ENCODE data around the gene SSBP3.
"Not testable (repeated sequence)": the region's sequence is repeated elsewhere in the genome, so short reads cannot be mapped to it uniquely, and the experiment has no call there.

SSBP3 gene

DNA sequence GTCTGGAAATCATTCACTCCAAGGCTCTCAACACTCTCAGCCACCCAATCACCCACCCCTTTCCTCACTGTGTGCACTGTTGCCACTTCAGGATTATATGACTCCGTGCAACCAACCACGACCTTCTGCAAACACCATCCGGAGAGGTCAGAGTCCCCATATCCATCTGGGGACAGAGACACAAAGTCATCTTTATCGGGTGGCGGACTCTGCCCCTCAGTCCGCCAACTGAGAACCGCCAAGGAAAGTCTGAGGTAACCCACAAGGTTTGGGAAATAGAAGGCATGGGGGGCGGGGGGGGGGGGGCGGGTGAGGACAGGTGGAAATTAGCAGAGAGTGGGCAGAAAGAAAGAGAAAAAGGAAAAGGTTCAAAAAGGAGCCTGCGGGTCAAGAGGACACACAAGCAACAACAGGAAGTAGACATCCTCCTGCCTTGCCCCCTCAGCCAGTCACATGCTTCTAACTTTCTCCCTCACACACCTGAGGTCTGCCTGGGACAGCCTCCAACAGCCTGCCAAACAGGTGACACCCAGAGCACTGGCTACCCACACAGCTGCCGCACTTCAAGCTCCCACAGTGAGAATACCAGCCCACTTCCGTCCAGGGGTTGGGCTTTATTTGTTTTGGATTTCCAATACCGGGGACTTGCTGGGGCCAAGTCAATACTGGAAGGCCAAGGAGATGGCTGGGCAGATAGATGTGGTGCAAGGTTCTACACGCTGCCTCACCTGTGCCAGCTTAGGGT, 58.1 kb downstream of the SSBP3 start:
- Histone ChIP-seq H3K9ac (ENCODE audit: low read length) (no peak overlapping the region), H3K4me3 (ENCODE audit: low read length) (no peak overlapping the region), H3K27me3 (ENCODE audit: control insufficient read depth, insufficient read depth, low read length) (no peaks in the 10 kb centered on the region), H3K4me1 (ENCODE audit: control insufficient read depth, insufficient read depth, low read length) (peaks cover 13% of the 10 kb centered on the region), H3K27ac (ENCODE audit: low read depth, low read length) (no peak overlapping the region), H3K36me3 (ENCODE audit: control insufficient read depth, insufficient read depth, low read length) (no peaks in the 10 kb centered on the region)

- no peak overlapping the region for H3K27ac ChIP-seq (ENCODE audit: low read depth, low read length)
- H3K4me3 ChIP-seq (ENCODE audit: low read length), result no peak overlapping the region
- H3K36me3 ChIP-seq (ENCODE audit: control insufficient read depth, insufficient read depth, low read length), result no peaks in the 10 kb centered on the region
- H3K4me1 ChIP-seq (ENCODE audit: control insufficient read depth, insufficient read depth, low read length), result peaks cover 15% of the 10 kb centered on the region
- H3K9ac ChIP-seq (ENCODE audit: low read length), result no peak overlapping the region
- H3K27me3 ChIP-seq (ENCODE audit: control insufficient read depth, insufficient read depth, low read length), result no peaks in the 10 kb centered on the region
These were observed 58.8 kb downstream of the SSBP3 start for GRCh38 chr1:54347261-54347954.

DNA sequence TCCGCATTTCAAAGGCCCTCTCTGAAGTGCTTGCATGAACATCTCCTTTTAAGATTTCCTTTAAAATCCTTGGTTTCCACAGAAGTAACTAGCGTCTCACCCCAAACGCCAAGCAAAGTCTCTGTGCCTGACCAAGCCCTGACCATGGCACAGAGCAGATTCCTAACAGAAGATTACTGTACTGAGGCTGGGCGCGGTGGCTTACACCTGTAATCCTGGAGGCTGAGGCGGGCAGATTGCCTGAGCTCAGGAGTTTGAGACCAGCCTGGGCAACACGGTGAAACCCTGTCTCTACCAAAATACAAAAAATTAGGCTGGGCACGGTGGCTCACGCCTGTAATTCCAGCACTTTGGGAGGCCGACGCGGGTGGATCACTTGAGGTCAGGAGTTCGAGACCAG, 60.6 kb downstream of the SSBP3 start:
- H3K4me1 ChIP-seq (ENCODE audit: control insufficient read depth, insufficient read depth, low read length), result peaks cover 15% of the 10 kb centered on the region
- H3K36me3 ChIP-seq (ENCODE audit: control insufficient read depth, insufficient read depth, low read length); H3K27ac ChIP-seq (ENCODE audit: low read depth, low read length); H3K9ac ChIP-seq (ENCODE audit: low read length); H3K4me3 ChIP-seq (ENCODE audit: low read length); H3K27me3 ChIP-seq (ENCODE audit: control insufficient read depth, insufficient read depth, low read length): not testable (repeated sequence)

DNA sequence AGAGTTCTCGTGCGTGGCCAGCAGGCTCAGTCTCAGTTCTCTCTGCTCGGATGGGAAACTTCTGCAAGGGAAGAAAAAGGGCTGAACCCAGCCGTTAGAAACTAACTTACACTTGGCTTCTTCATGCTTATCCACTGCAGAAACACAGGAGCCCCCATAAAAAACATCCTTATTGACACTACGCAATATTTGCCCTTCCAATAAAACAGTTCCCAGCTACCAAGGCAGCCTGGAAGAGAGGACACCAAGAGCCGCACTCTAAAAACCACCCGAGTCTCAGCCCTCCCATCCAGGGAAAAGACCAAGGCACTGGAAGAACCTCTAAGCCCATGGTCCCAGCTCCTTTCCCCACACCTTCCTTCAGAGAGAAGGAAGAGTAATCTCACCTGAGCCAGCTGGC, 61.1 kb downstream of the SSBP3 start:
- no peak overlapping the region for H3K4me3 ChIP-seq (ENCODE audit: low read length)
- H3K9ac ChIP-seq (ENCODE audit: low read length), result no peak overlapping the region
- H3K27ac ChIP-seq (ENCODE audit: low read depth, low read length), result no peak overlapping the region
- H3K36me3 ChIP-seq (ENCODE audit: control insufficient read depth, insufficient read depth, low read length), result no peaks in the 10 kb centered on the region
- no peaks in the 10 kb centered on the region for H3K27me3 ChIP-seq (ENCODE audit: control insufficient read depth, insufficient read depth, low read length)
- peaks cover 11% of the 10 kb centered on the region for H3K4me1 ChIP-seq (ENCODE audit: control insufficient read depth, insufficient read depth, low read length)

- Histone ChIP-seq H3K27me3 (ENCODE audit: control insufficient read depth, insufficient read depth, low read length) (no peaks in the 10 kb centered on the region), H3K4me3 (ENCODE audit: low read length) (no peak overlapping the region), H3K36me3 (ENCODE audit: control insufficient read depth, insufficient read depth, low read length) (no peaks in the 10 kb centered on the region), H3K9ac (ENCODE audit: low read length) (no peak overlapping the region), H3K27ac (ENCODE audit: low read depth, low read length) (no peak overlapping the region), H3K4me1 (ENCODE audit: control insufficient read depth, insufficient read depth, low read length) (peaks cover 6% of the 10 kb centered on the region)
These were observed 63.2 kb downstream of the SSBP3 start for GRCh38 chr1:54342742-54343687.

DNA sequence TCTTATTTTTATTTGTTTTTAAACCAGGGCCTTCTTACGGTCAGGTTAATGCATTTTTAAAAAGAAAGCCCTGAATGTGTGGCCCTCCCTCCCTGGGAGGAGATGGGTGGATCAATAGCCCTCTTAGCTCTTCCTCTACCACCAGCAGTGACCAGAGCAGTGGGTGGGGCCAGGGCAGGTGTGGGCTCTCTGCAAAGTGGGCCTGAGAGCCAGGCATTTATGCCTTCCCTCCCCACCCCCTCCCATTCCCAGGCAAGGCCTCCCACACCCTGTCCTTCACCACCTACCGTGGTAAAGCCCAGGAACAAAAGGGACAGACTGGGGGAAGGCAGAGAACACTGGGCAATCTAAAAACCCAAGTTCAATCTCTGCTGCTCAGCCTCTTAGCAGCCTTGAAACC, 63.9 kb downstream of the SSBP3 start:
- no peak overlapping the region for H3K4me3 ChIP-seq (ENCODE audit: low read length)
- no peak overlapping the region for H3K9ac ChIP-seq (ENCODE audit: low read length)
- no peak overlapping the region for H3K27ac ChIP-seq (ENCODE audit: low read depth, low read length)

DNA sequence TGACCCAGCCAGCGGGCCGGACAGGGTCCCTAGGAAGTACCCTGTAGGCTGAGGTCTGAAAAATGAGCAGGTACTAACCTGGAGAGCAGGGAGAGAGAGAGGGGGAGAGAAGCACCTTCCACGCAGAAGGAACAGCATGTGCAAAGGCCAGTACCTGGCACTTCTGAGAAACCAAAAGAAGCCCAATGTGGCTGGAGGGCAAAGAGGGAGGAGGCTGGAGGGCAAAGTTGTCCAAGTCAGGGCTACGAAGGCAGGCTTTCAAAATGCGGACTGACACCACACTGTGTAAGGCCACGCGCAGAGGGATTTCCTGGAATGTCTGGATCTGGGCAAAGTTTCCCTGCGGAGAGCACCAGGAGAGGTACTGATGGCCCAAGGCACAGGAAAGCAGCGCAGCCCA, 64.4 kb downstream of the SSBP3 start:
- Histone ChIP-seq H3K27ac (ENCODE audit: low read depth, low read length) (no peak overlapping the region), H3K9ac (ENCODE audit: low read length) (no peak overlapping the region), H3K27me3 (ENCODE audit: control insufficient read depth, insufficient read depth, low read length) (no peaks in the 10 kb centered on the region), H3K4me1 (ENCODE audit: control insufficient read depth, insufficient read depth, low read length) (peaks cover 10% of the 10 kb centered on the region), H3K36me3 (ENCODE audit: control insufficient read depth, insufficient read depth, low read length) (no peaks in the 10 kb centered on the region), H3K4me3 (ENCODE audit: low read length) (no peak overlapping the region)

More for the DNA sequence above, 63.9 kb downstream of the SSBP3 start:
- Histone ChIP-seq H3K4me1 (ENCODE audit: control insufficient read depth, insufficient read depth, low read length) (peaks cover 8% of the 10 kb centered on the region), H3K27me3 (ENCODE audit: control insufficient read depth, insufficient read depth, low read length) (no peaks in the 10 kb centered on the region), H3K36me3 (ENCODE audit: control insufficient read depth, insufficient read depth, low read length) (no peaks in the 10 kb centered on the region)

DNA sequence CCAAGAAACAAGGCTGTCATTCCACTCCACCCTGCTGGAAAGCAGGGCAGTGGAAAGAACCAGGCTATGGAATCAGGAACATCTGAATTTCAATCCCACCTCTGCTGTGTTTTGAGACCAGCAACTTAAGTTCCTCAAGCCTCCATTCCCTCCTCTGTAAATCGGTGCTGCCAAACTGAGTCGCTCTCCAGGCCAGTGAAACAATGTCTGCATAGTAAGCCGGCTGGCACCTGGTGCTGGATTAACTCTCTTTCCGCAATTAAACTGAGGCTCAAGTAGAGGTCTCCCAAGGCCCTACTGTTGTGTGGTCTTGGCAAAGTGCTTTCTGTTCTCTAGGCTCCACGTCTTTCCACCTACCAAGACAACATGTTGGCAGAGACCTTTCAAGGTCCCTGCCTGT, 65.3 kb downstream of the SSBP3 start:
- no peak overlapping the region for H3K4me3 ChIP-seq (ENCODE audit: low read length)
- H3K36me3 ChIP-seq (ENCODE audit: control insufficient read depth, insufficient read depth, low read length), result no peaks in the 10 kb centered on the region
- H3K27ac ChIP-seq (ENCODE audit: low read depth, low read length), result no peak overlapping the region
- H3K4me1 ChIP-seq (ENCODE audit: control insufficient read depth, insufficient read depth, low read length), result peaks cover 19% of the 10 kb centered on the region
- no peaks in the 10 kb centered on the region for H3K27me3 ChIP-seq (ENCODE audit: control insufficient read depth, insufficient read depth, low read length)
- H3K9ac ChIP-seq (ENCODE audit: low read length), result no peak overlapping the region

DNA sequence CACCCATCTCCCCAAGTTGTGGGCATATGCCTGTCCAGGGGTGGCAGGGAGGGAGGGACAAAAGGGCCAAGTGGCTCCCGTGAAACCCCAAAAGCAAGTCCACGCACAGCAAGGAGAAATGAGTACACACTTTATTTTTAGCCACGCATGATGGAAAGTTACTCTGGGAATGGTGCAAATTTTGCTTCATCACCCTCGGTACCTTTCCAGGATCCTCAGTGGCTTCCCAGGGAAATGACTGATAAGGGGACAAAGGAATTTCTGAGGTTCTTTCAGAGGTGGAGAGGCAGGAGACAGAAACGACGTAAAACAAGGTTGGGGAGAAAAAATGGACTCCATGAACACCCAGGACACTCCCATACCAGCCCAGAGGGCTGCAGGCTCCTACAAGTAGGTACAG, 65.8 kb downstream of the SSBP3 start:
- Histone ChIP-seq H3K9ac (ENCODE audit: low read length) (no peak overlapping the region), H3K27ac (ENCODE audit: low read depth, low read length) (no peak overlapping the region)

DNA sequence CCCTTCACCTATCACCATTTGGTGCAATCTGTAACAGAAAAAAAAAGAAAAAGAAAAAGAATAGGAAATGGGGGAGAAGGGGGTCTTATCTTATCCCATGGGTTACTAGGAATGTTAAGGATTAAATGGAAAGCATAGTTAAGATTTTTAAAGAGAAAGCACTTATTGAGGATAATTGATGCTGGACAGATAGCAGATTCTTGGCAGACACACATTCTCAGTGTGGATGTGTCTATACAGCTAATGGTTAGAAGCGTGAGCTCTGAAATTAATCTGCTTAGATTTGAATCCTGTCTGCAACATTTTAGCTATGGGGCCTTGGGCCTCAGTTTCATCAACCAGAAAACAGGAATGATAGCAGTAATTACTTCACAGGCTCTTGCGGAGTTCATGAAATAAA, 67.1 kb downstream of the SSBP3 start:
- Histone ChIP-seq H3K27ac (ENCODE audit: low read depth, low read length) (no peak overlapping the region), H3K9ac (ENCODE audit: low read length) (no peak overlapping the region), H3K36me3 (ENCODE audit: control insufficient read depth, insufficient read depth, low read length) (no peaks in the 10 kb centered on the region), H3K27me3 (ENCODE audit: control insufficient read depth, insufficient read depth, low read length) (no peaks in the 10 kb centered on the region), H3K4me1 (ENCODE audit: control insufficient read depth, insufficient read depth, low read length) (peaks cover 35% of the 10 kb centered on the region), H3K4me3 (ENCODE audit: low read length) (no peak overlapping the region)

More for the DNA sequence above, 65.8 kb downstream of the SSBP3 start:
- no peaks in the 10 kb centered on the region for H3K36me3 ChIP-seq (ENCODE audit: control insufficient read depth, insufficient read depth, low read length)
- peaks cover 23% of the 10 kb centered on the region for H3K4me1 ChIP-seq (ENCODE audit: control insufficient read depth, insufficient read depth, low read length)
- H3K27me3 ChIP-seq (ENCODE audit: control insufficient read depth, insufficient read depth, low read length), result no peaks in the 10 kb centered on the region
- H3K4me3 ChIP-seq (ENCODE audit: low read length), result no peak overlapping the region

GRCh38 chr1:54338464-54338863, 67.7 kb downstream of the SSBP3 start:
- no peaks in the 10 kb centered on the region for H3K36me3 ChIP-seq (ENCODE audit: control insufficient read depth, insufficient read depth, low read length)
- H3K9ac ChIP-seq (ENCODE audit: low read length), result no peak overlapping the region
- no peak overlapping the region for H3K27ac ChIP-seq (ENCODE audit: low read depth, low read length)
- peaks cover 37% of the 10 kb centered on the region for H3K4me1 ChIP-seq (ENCODE audit: control insufficient read depth, insufficient read depth, low read length)
- H3K4me3 ChIP-seq (ENCODE audit: low read length), result no peak overlapping the region
- H3K27me3 ChIP-seq (ENCODE audit: control insufficient read depth, insufficient read depth, low read length), result no peaks in the 10 kb centered on the region

DNA sequence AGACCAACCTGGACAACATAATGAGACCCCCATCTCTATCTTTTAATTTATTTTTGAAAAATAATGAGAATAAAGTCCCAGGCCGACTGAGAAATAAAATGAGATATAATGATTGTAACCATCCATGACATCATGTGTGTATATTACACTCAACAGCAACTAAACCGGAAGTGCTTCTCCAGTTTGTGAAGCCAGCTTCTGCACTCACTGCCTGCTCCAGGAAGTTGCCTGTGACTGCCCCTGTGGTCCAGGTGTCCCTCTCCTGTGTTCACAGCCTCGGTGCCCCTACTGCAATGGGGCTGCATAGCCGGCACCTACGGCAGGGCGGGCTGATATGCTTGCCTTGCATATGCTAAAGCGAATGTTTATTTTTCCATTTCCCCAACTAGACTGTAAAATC, 68.3 kb downstream of the SSBP3 start:
- Histone ChIP-seq H3K27me3 (ENCODE audit: control insufficient read depth, insufficient read depth, low read length) (no peaks in the 10 kb centered on the region), H3K36me3 (ENCODE audit: control insufficient read depth, insufficient read depth, low read length) (no peaks in the 10 kb centered on the region), H3K4me1 (ENCODE audit: control insufficient read depth, insufficient read depth, low read length) (peaks cover 38% of the 10 kb centered on the region), H3K27ac (ENCODE audit: low read depth, low read length) (no peak overlapping the region), H3K4me3 (ENCODE audit: low read length) (no peak overlapping the region), H3K9ac (ENCODE audit: low read length) (no peak overlapping the region)
